Uterus (tissue), 2 donors: Measurements from ENCODE around the gene FBLN2.

Experiments used
- CTCF ChIP-seq, 4 experiments: fragments of 200-600 bp in 2 of 4; fragments of 450-650 bp in 2 of 4; sonication (generic) in 2 of 4; IDR thresholded peaks; one replicate each; pipeline ENCODE4 v1.5.1; 2016 to 2019; ENCODE audit warnings: antibody characterized with exemption in 4 of 4, mild to moderate bottlenecking in 2 of 4, moderate library complexity in 1 of 4
- POLR2A ChIP-seq, 2 donors: fragments of 450-650 bp; IDR thresholded peaks; one replicate each; pipeline ENCODE4 v1.6.1; 2016; ENCODE audit warnings: antibody characterized with exemption in 2 of 2, mild to moderate bottlenecking in 1 of 2, moderate library complexity in 1 of 2

GRCh38 chr3:13506239-13506638 lies 42.7 kb upstream of the FBLN2 start:
- TF ChIP-seq CTCF (IDR thresholded peaks at IDR 0.05) (no peak), POLR2A (IDR thresholded peaks at IDR 0.05) (no peak)
